H1 (cell line): ENCODE measurements around the gene IRF5. TPM values are rescaled to one million over a fixed set of nuclear protein-coding genes. Genes with fewer than 3 reads are reported as not detected.

Experiments used
- ATF2 ChIP-seq: IDR thresholded peaks from 2 replicates; pipeline ENCODE4 v1.6.1; 2012; ENCODE audit warnings: low read length, inconsistent platforms
- BACH1 ChIP-seq: IDR thresholded peaks from 2 replicates; pipeline ENCODE4 v1.6.1; 2012; ENCODE audit warnings: low read length, improper control_type of control experiment
- CHD1 ChIP-seq: IDR thresholded peaks from 2 replicates; pipeline ENCODE4 v1.6.1; 2012; ENCODE audit warnings: low read depth, low read length, improper control_type of control experiment
- CHD7 ChIP-seq: fragments of 300-600 bp; sonication (generic); IDR thresholded peaks from 2 replicates; pipeline ENCODE4 v1.7.1; 2012; ENCODE audit warnings: low read length, moderate library complexity, mild to moderate bottlenecking, inconsistent platforms; ENCODE audit not compliant: insufficient replicate concordance
- GABPA ChIP-seq: IDR thresholded peaks from 2 replicates; pipeline ENCODE4 v1.6.1; 2011; ENCODE audit warnings: mild to moderate bottlenecking, low read length, moderate library complexity, borderline replicate concordance; ENCODE audit not compliant: insufficient read depth
- HDAC6 ChIP-seq: IDR thresholded peaks from one replicate; pipeline ENCODE4 v1.7.1; 2012; ENCODE audit warnings: low read depth, mild to moderate bottlenecking, inconsistent platforms, low read length, moderate library complexity
- POU5F1 ChIP-seq: IDR thresholded peaks from 2 replicates; pipeline ENCODE4 v1.6.1; 2011; ENCODE audit warnings: low read depth, mild to moderate bottlenecking, low read length, moderate library complexity
- RFX5 ChIP-seq: IDR thresholded peaks from 2 replicates; pipeline ENCODE4 v1.6.1; 2011; ENCODE audit warnings: low read depth, low read length, improper control_type of control experiment, borderline replicate concordance
- TAF1 ChIP-seq: IDR thresholded peaks from 2 replicates; pipeline ENCODE4 v1.6.1; 2011; ENCODE audit warnings: mild to moderate bottlenecking, low read depth, low read length
- polyA plus RNA-seq, 7 experiments: library from polyadenylated mRNA; depleted of rRNA in 3 of 7; stranded (reverse) in 5 of 7; unstranded in 2 of 7; fragments of >200 nt in 5 of 7; fragments of 200-250 nt in 2 of 7; gene quantifications; 1 replicate in 5 of 7; 2 replicates in 1 of 7; 4 replicates in 1 of 7; pipeline versions ENCODE4 v1.2.1 to v1.2.3, GENCODE V29; 2011 to 2013; ENCODE audit warnings: missing spikeins in 2 of 7, mixed read lengths in 2 of 7
- total RNA-seq: library from RNA; stranded (reverse); fragmentation: NEBNext Ultra II Directional; extraction: Animal tissue kit (Norgen Biotek cat#: 25700); gene quantifications from 2 replicates; pipeline ENCODE4 v1.2.1, GENCODE V29; 2021

IRF5 gene
- total and polyA plus RNA-seq, 2 of the 8 experiments (the other 6 are each of a cell fraction or from before 2014, with no cell fraction given) = 0.28 to 1.1 TPM

- TF ChIP-seq CHD7 = no peak
- no peak for TF ChIP-seq BACH1
- TF ChIP-seq POU5F1 = no peak
- TF ChIP-seq RFX5 = no peak
- no peak for TF ChIP-seq CHD1
- TF ChIP-seq HDAC6 = no peak
- no peak for TF ChIP-seq TAF1
- TF ChIP-seq GABPA = no peak
- no peak for TF ChIP-seq ATF2
Measured at GRCh38 chr7:128940494-128941322, 3.0 kb downstream of the IRF5 start (continued).
